BJ (cell line): Measurements from ENCODE around the gene MYRF. TPM values are rescaled to one million over a fixed set of nuclear protein-coding genes. Genes with fewer than 3 reads are reported as not detected.

ENCODE experiments used
- CTCF ChIA-PET: fragments of 350-600 bp; formaldehyde crosslinking; extraction: SDS; loops from one replicate; lab custom pipeline; 2021; ENCODE audit warnings: antibody characterized with exemption, inconsistent platforms; lab: Yijun Ruan, JAX
- POLR2A ChIA-PET: fragments of 300-600 bp; sonication (Branson Sonifier 250); formaldehyde crosslinking; extraction: SDS; loops from one replicate; lab custom pipeline; 2021; ENCODE audit warnings: antibody characterized with exemption; lab: Charles Lee
- DNase-seq: peaks from one replicate; pipeline ENCODE4 v3.0.0-alpha.2; 2011; ENCODE audit warnings: low read depth
- H3K27me3 ChIP-seq: 2 replicates; pipeline ENCODE4 v1.6.0; 2011; ENCODE audit warnings: low read length; ENCODE audit not compliant: control insufficient read depth, insufficient read depth
- H3K36me3 ChIP-seq: 2 replicates; pipeline ENCODE4 v1.5.1; 2011; ENCODE audit warnings: low read length; ENCODE audit not compliant: control insufficient read depth, insufficient read depth
- H3K4me3 ChIP-seq: 2 replicates; pipeline ENCODE4 v1.5.1; 2011; ENCODE audit warnings: low read depth, mild to moderate bottlenecking, control low read depth, low read length
- polyA plus RNA-seq: library from polyadenylated mRNA; depleted of rRNA; stranded (reverse); fragments of >200 nt; gene quantifications from 2 replicates; pipeline ENCODE4 v1.2.3, GENCODE V29; 2011
- TF ChIP-seq, protein P1 (sequence below): IDR thresholded peaks from 2 replicates; pipeline ENCODE4 v1.5.1; 2011; ENCODE audit warnings: low read depth, mild to moderate bottlenecking, control low read depth, inconsistent platforms, low read length, moderate library complexity; ENCODE audit not compliant: insufficient read depth

Gene MYRF
- polyA plus RNA-seq, 1 experiment = 0.45 TPM

DNA sequence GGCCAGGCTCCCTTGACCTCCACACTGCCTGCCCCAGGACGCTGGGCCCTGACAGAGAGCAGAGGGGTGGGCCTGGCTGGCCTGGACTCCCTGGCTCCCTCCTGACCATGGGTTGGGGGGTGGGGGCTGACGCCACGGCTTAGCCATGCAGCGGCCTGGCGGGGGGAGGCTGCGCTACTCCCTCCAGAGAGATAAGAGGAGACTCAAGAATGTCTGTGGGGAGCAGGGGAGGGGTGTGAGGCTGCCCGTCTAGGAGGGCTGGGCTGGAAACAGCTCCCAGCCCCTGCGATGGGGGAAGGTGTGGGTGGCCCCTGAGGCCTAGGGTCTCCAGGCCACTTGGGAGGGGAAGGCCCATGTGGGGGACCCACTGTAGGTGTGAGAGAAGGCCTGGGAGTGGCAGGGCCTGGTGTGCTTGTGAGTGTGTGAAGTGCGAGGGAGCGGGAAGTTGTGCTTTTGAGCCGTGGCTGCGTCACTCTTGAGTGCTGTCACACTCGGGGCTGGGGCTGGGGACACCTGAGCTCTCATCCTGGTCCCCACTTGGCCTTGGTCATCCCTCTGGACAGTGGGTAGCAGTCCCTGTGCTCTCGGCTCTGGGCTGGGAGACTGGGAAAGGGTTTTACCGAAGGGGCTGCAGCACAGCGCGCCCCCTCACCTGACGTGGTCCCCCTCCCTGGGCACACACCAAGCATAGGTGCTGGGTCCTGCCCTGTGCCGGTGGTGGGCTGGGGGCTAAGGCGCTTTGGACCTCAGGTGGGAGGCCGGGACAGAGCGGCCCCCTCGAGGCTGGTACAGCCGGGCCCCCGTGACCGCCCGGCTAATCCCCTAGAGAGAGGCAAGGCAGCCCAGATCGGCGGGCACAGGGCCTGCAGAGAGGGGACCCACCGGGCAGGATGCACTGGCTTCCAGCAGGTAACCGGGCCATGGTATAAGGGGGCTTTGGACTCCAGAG is 2.4 kb downstream of the MYRF start:
- H3K4me3 ChIP-seq = no peak overlapping the region
- TF ChIP-seq, protein P1, sequence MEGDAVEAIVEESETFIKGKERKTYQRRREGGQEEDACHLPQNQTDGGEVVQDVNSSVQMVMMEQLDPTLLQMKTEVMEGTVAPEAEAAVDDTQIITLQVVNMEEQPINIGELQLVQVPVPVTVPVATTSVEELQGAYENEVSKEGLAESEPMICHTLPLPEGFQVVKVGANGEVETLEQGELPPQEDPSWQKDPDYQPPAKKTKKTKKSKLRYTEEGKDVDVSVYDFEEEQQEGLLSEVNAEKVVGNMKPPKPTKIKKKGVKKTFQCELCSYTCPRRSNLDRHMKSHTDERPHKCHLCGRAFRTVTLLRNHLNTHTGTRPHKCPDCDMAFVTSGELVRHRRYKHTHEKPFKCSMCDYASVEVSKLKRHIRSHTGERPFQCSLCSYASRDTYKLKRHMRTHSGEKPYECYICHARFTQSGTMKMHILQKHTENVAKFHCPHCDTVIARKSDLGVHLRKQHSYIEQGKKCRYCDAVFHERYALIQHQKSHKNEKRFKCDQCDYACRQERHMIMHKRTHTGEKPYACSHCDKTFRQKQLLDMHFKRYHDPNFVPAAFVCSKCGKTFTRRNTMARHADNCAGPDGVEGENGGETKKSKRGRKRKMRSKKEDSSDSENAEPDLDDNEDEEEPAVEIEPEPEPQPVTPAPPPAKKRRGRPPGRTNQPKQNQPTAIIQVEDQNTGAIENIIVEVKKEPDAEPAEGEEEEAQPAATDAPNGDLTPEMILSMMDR = no peak
- DNase-seq = no peak
- H3K27me3 ChIP-seq = no peaks in the 10 kb centered on the region; the same call in 1 of the 2 replicates
- no peaks in the 10 kb centered on the region for H3K36me3 ChIP-seq
- CTCF ChIA-PET = interaction anchor here (0.7 to 2.1 kb wide), 5 partner anchors 11 to 116 kb away, joined by 3 to 5 read pairs (median 3); no protein-coding TSS in a partner anchor
- POLR2A ChIA-PET = no interaction called here

DNA sequence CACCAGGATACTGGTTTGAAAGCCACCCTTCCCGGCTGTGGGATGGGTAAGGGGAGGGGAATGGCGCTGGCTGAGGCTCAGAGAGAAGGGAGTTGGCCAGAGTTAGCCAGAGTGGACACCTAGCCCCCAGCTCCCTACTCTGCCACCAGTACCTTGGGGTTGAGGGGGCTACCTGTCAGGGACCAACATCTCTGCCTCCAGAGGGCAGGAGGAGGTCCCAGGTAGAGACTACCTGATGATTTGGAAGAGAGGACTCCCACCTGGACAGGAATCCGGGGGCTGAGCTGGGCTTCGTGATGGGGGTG is 3.7 kb downstream of the MYRF start:
- H3K36me3 ChIP-seq = no peaks in the 10 kb centered on the region
- POLR2A ChIA-PET = no interaction called here
- no peaks in the 10 kb centered on the region; the same call in 1 of the 2 replicates for H3K27me3 ChIP-seq
- CTCF ChIA-PET = interaction anchor here (1.1 to 4.6 kb wide), 2 partner anchors 9 to 23 kb away, joined by 3 to 25 read pairs; no protein-coding TSS in a partner anchor
- TF ChIP-seq, protein P1 = no peak
- H3K4me3 ChIP-seq = no peak overlapping the region
- DNase-seq = no peak

DNA sequence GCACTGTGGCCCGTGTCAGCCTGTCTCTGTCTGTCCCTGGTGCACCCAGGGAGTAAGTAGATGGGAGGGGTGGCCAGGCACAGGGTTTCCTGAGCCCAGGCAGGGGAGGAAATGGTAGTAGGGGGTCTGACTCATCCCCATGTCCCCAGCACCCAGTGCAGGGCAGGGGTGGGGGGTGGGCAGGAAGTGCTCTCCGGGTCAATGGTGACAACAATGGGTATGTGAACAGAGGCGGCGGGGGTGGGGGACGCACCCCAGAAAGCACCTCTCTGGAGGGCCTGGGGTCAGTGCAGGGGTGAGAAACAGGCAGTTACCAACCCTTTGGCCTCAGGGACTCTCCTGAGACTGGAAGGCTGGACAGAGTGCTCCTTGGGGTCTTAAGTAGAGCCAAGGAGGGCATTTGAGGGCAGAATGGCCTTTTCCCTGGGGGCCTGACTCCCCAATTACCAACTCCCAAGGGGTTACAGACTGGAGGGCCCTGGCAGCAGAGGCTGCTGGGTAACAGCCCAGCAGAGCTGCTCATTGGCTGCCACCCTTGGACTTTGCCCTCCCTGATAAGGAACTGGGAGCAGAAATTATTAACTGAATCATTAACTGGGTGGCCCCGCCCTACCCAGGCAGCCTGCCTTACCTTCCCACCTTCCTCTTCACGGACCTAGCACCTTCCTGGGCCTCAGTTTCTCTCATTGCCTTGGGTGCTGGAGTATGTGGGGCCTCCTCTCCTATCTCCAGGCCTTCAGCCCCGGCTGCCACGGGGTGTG is 4.2 kb downstream of the MYRF start:
- ChIA-PET CTCF (interaction anchor here (1.1 to 4.6 kb wide), 3 partner anchors 10 to 351 kb away, joined by 3 to 25 read pairs (median 6); no protein-coding TSS in a partner anchor), POLR2A (no interaction called here)
- no peak for DNase-seq
- H3K4me3 ChIP-seq = no peak overlapping the region
- TF ChIP-seq, protein P1 = no peak
- H3K36me3 ChIP-seq = no peaks in the 10 kb centered on the region
- H3K27me3 ChIP-seq = no peaks in the 10 kb centered on the region; the same call in 1 of the 2 replicates

DNA sequence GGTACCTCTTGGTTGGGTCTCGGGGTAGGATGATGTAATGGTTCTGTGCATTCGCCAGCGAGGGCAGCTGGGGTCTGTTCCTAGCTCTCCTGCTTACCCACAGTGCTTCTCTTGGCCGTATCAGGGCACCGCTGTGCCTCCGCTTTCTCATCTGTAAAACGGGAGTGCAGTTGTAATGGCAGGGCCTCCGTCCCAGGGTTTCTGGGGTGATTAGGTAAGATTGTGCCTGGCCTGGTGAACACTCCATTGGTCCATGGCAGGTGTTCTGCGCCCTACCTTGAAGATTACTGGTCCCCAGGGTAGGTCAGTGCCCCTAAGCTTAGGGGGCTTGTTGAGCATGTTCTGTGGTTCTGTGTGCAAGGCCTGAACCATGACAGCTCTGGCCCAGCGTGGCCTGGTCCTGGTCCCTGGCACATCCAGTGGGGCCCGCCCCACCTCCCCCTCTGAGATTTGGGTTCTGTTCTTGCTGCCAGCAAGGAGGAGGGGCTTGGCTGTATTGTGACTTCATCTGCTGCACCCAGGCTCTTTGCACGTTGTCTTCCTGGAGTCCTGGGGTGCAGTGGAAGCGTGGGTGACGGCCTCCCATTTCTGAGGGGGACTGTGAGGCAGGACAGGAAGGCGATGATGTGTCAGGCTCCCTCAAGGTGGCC is 4.9 kb downstream of the MYRF start:
- H3K4me3 ChIP-seq = no peak overlapping the region
- CTCF ChIA-PET = interaction anchor here (2.1 to 4.6 kb wide), 2 partner anchors 10 to 351 kb away, joined by 6 to 25 read pairs; no protein-coding TSS in a partner anchor
- TF ChIP-seq, protein P1 = no peak
- DNase-seq = no peak
- POLR2A ChIA-PET = no interaction called here
- H3K36me3 ChIP-seq = no peaks in the 10 kb centered on the region
- H3K27me3 ChIP-seq = no peaks in the 10 kb centered on the region; the same call in 1 of the 2 replicates
